Activated CD8-positive, alpha-beta T cell treated with anti-CD3 and anti-CD28 coated beads for 36 hours (primary cell): ENCODE measurements around the gene PTPRN2. TPM values are rescaled to one million over a fixed set of nuclear protein-coding genes. Genes with fewer than 3 reads are reported as not detected.

ENCODE experiments used
- ATAC-seq: fragments of 200-7000 bp; cut with Tn5 transposase; one replicate; pipeline ENCODE4 v1.10.0; 2021; ENCODE audit warnings: mild to moderate bottlenecking, moderate library complexity
- CTCF ChIA-PET: fragments of 350-600 bp; sonication (Branson Sonifier 250); formaldehyde crosslinking; loops from one replicate; lab custom pipeline; 2021; ENCODE audit warnings: antibody characterized with exemption; lab: Charles Lee
- POLR2A ChIA-PET: fragments of 350-600 bp; sonication (Branson Sonifier 250); formaldehyde crosslinking; loops from one replicate; lab custom pipeline; 2021; ENCODE audit warnings: antibody characterized with exemption; lab: Charles Lee
- DNase-seq: peaks from one replicate; pipeline ENCODE4 v3.0.0-alpha.2; 2020
- H3K27ac Mint-ChIP-seq: one replicate; pipeline ENCODE4 v1.8.0; 2021; ENCODE audit warnings: mild to moderate bottlenecking, mixed read lengths
- H3K27me3 Mint-ChIP-seq: one replicate; pipeline ENCODE4 v1.8.0; 2021; ENCODE audit warnings: mixed read lengths
- H3K36me3 Mint-ChIP-seq: one replicate; pipeline ENCODE4 v1.8.0; 2021; ENCODE audit warnings: low read depth, mixed read lengths
- H3K4me1 Mint-ChIP-seq: one replicate; pipeline ENCODE4 v1.8.0; 2021; ENCODE audit warnings: low read depth, mixed read lengths
- H3K4me3 Mint-ChIP-seq: one replicate; pipeline ENCODE4 v1.8.0; 2021; ENCODE audit warnings: mild to moderate bottlenecking, moderate library complexity, mixed read lengths
- H3K9me3 Mint-ChIP-seq: one replicate; pipeline ENCODE4 v1.8.0; 2021; ENCODE audit warnings: mixed read lengths
- CTCF ChIP-seq: fragments of 200-600 bp; IDR thresholded peaks from one replicate; pipeline ENCODE4 v1.8.0; 2022; ENCODE audit warnings: antibody characterized with exemption, mild to moderate bottlenecking
- intact Hi-C: fragments of 100-400 bp; cut with micrococcal nuclease; formaldehyde crosslinking; loops from one replicate; pipeline ENCODE4 v1.10.0; 2022
- total RNA-seq, 2 experiments: library from RNA; stranded (reverse); gene quantifications; one replicate each; pipeline ENCODE4 v1.2.3, GENCODE V29; 2021

PTPRN2 gene
- total RNA-seq, 2 experiments from 2014 or later, result 0.49 to 0.65 TPM

GRCh38 chr7:158141806-158142518 lies 445.7 kb downstream of the PTPRN2 start:
- ATAC-seq (no peak), DNase-seq (no peak)
- POLR2A ChIA-PET, result no interaction called here
- intact Hi-C loops, result no loop called here
- TF ChIP-seq CTCF, result no peak
- H3K9me3 Mint-ChIP-seq, result peaks cover 2% of the 10 kb centered on the region
- no peak overlapping the region for H3K4me3 Mint-ChIP-seq
- no peak overlapping the region for H3K27ac Mint-ChIP-seq
- H3K4me1 Mint-ChIP-seq, result no peaks in the 10 kb centered on the region
- H3K27me3 Mint-ChIP-seq, result no peaks in the 10 kb centered on the region
- no peaks in the 10 kb centered on the region for H3K36me3 Mint-ChIP-seq
- CTCF ChIA-PET, result no interaction called here

GRCh38 chr7:158141221-158141582 lies 446.4 kb downstream of the PTPRN2 start:
- H3K36me3 Mint-ChIP-seq, result no peaks in the 10 kb centered on the region
- intact Hi-C loops, result no loop called here
- ChIA-PET POLR2A (no interaction called here), CTCF (no interaction called here)
- no peaks in the 10 kb centered on the region for H3K4me1 Mint-ChIP-seq
- TF ChIP-seq CTCF, result no peak
- ATAC-seq, result no peak
- H3K4me3 Mint-ChIP-seq, result no peak overlapping the region
- no peak for DNase-seq
- H3K9me3 Mint-ChIP-seq, result peaks cover 2% of the 10 kb centered on the region
- H3K27ac Mint-ChIP-seq, result no peak overlapping the region
- H3K27me3 Mint-ChIP-seq, result no peaks in the 10 kb centered on the region

- ChIA-PET CTCF (no interaction called here), POLR2A (no interaction called here)
- Mint-ChIP-seq H3K36me3 (no peaks in the 10 kb centered on the region), H3K4me3 (no peak overlapping the region), H3K27ac (no peak overlapping the region), H3K27me3 (no peaks in the 10 kb centered on the region), H3K9me3 (peaks cover 2% of the 10 kb centered on the region), H3K4me1 (no peaks in the 10 kb centered on the region)
- DNase-seq, result no peak
- ATAC-seq, result no peak
- intact Hi-C loops, result no loop called here
- TF ChIP-seq CTCF, result no peak
These were observed 446.9 kb downstream of the PTPRN2 start for GRCh38 chr7:158140538-158141220.

GRCh38 chr7:158139499-158139898 lies 448.1 kb downstream of the PTPRN2 start:
- Mint-ChIP-seq H3K36me3 (no peaks in the 10 kb centered on the region), H3K4me1 (no peaks in the 10 kb centered on the region), H3K4me3 (no peak overlapping the region), H3K27ac (no peak overlapping the region), H3K9me3 (no peaks in the 10 kb centered on the region), H3K27me3 (no peaks in the 10 kb centered on the region)
- ChIA-PET POLR2A (no interaction called here), CTCF (no interaction called here)
- ATAC-seq (no peak), DNase-seq (no peak)
- TF ChIP-seq CTCF, result no peak
- intact Hi-C loops, result no loop called here

- Mint-ChIP-seq H3K27me3 (no peaks in the 10 kb centered on the region), H3K4me1 (no peaks in the 10 kb centered on the region), H3K4me3 (no peak overlapping the region), H3K9me3 (no peaks in the 10 kb centered on the region), H3K27ac (no peak overlapping the region), H3K36me3 (no peaks in the 10 kb centered on the region)
- POLR2A ChIA-PET, result no interaction called here
- intact Hi-C loops, result no loop called here
- no peak for TF ChIP-seq CTCF
- DNase-seq, result no peak
- ATAC-seq, result no peak
- CTCF ChIA-PET, result no interaction called here
These were observed 449.4 kb downstream of the PTPRN2 start for GRCh38 chr7:158138329-158138597.
